Calu3 (cell line): ENCODE results near the gene ZBTB44. TPM values are rescaled to one million over a fixed set of nuclear protein-coding genes. Genes with fewer than 3 reads are reported as not detected.

Source experiments
- BruUV-seq: library from RNA; stranded (reverse); fragments of 400-500 nt; replicated peaks from 2 replicates; lab custom pipeline; 2021; lab: Mats Ljungman, UMichigan
- CTCF ChIA-PET: fragments of 300-600 bp; sonication (Branson Sonifier 250); formaldehyde crosslinking; loops from one replicate; lab custom pipeline; 2022; ENCODE audit warnings: antibody characterized with exemption; lab: Charles Lee
- DNase-seq: peaks from one replicate; pipeline ENCODE4 v3.0.0; 2022
- H3K27ac Mint-ChIP-seq: one replicate; pipeline ENCODE4 v1.8.0; 2022; ENCODE audit warnings: mixed read lengths; ENCODE audit not compliant: unreplicated experiment
- H3K27me3 Mint-ChIP-seq: one replicate; pipeline ENCODE4 v1.8.0; 2022; ENCODE audit warnings: mixed read lengths; ENCODE audit not compliant: unreplicated experiment
- H3K36me3 Mint-ChIP-seq: one replicate; pipeline ENCODE4 v1.8.0; 2022; ENCODE audit warnings: mild to moderate bottlenecking, moderate library complexity, mixed read lengths; ENCODE audit not compliant: insufficient read depth, unreplicated experiment
- H3K4me1 Mint-ChIP-seq: one replicate; pipeline ENCODE4 v1.8.0; 2022; ENCODE audit warnings: mild to moderate bottlenecking, low read depth, mixed read lengths; ENCODE audit not compliant: unreplicated experiment
- H3K4me3 Mint-ChIP-seq: one replicate; pipeline ENCODE4 v1.8.0; 2022; ENCODE audit warnings: mild to moderate bottlenecking, low read depth, moderate library complexity, mixed read lengths; ENCODE audit not compliant: unreplicated experiment
- H3K9me3 Mint-ChIP-seq: one replicate; pipeline ENCODE4 v1.8.0; 2022; ENCODE audit warnings: low read depth, mixed read lengths; ENCODE audit not compliant: unreplicated experiment
- CTCF ChIP-seq: fragments of 200-600 bp; IDR thresholded peaks from one replicate; pipeline ENCODE4 v1.8.0; 2022; ENCODE audit warnings: antibody characterized with exemption; ENCODE audit not compliant: unreplicated experiment
- intact Hi-C: fragments of 100-400 bp; cut with micrococcal nuclease; formaldehyde crosslinking; loops from one replicate; pipeline ENCODE4 v1.10.0; 2022; ENCODE audit not compliant: unreplicated experiment
- total RNA-seq: library from RNA; stranded (reverse); gene quantifications from 2 replicates; pipeline ENCODE4 v1.2.3, GENCODE V29; 2022

ZBTB44 gene
- total RNA-seq, 1 experiment from 2014 or later: 29.7 TPM

GRCh38 chr11:130187096-130187495, 127.6 kb downstream of the ZBTB44 start:
- no peak for DNase-seq
- Mint-ChIP-seq H3K4me1 (peaks cover 5% of the 10 kb centered on the region), H3K27me3 (no peaks in the 10 kb centered on the region), H3K36me3 (peaks cover 22% of the 10 kb centered on the region), H3K4me3 (no peak overlapping the region), H3K27ac (no peak overlapping the region), H3K9me3 (no peaks in the 10 kb centered on the region)
- no peak for TF ChIP-seq CTCF
- intact Hi-C loops: no loop called here
- BruUV-seq: no TSS peak
- CTCF ChIA-PET: no interaction called here

GRCh38 chr11:130183878-130184610, 130.7 kb downstream of the ZBTB44 start:
- DNase-seq: no peak
- no peak for TF ChIP-seq CTCF
- BruUV-seq: no TSS peak
- Mint-ChIP-seq H3K27me3 (no peaks in the 10 kb centered on the region), H3K27ac (no peak overlapping the region), H3K9me3 (no peaks in the 10 kb centered on the region), H3K4me1 (peaks cover 32% of the 10 kb centered on the region), H3K36me3 (peaks cover 11% of the 10 kb centered on the region), H3K4me3 (no peak overlapping the region)
- intact Hi-C loops: no loop called here
- CTCF ChIA-PET: no interaction called here

GRCh38 chr11:130181295-130182272, 133.1 kb downstream of the ZBTB44 start:
- Mint-ChIP-seq H3K4me1 (peaks cover 42% of the 10 kb centered on the region), H3K4me3 (peak overlapping the region; percentile 26), H3K27me3 (no peaks in the 10 kb centered on the region), H3K9me3 (no peaks in the 10 kb centered on the region), H3K27ac (peak overlapping the region; percentile 61), H3K36me3 (peaks cover 3% of the 10 kb centered on the region)
- intact Hi-C loops: loop anchor here (2.0 kb wide), 2 partner anchors 19 to 35 kb away; no protein-coding TSS in a partner anchor
- no peak for DNase-seq
- CTCF ChIA-PET: interaction anchor here (0.6 to 1.2 kb wide), 6 partner anchors 18 to 542 kb away, joined by 3 to 6 read pairs (median 4); no protein-coding TSS in a partner anchor
- BruUV-seq: no TSS peak
- TF ChIP-seq CTCF: no peak

- H3K27me3 Mint-ChIP-seq: no peaks in the 10 kb centered on the region
- intact Hi-C loops: loop anchor here (2.0 kb wide), 2 partner anchors 18 to 34 kb away; no protein-coding TSS in a partner anchor
- peaks cover 3% of the 10 kb centered on the region for H3K36me3 Mint-ChIP-seq
- DNase-seq: no peak
- CTCF ChIA-PET: interaction anchor here (1.2 kb wide), 2 partner anchors 17 to 34 kb away, joined by 5 to 6 read pairs; no protein-coding TSS in a partner anchor
- peaks cover 42% of the 10 kb centered on the region for H3K4me1 Mint-ChIP-seq
- H3K4me3 Mint-ChIP-seq: peak overlapping the region; percentile 26
- no peaks in the 10 kb centered on the region for H3K9me3 Mint-ChIP-seq
- BruUV-seq: no TSS peak
- peak overlapping the region; percentile 61 for H3K27ac Mint-ChIP-seq
- TF ChIP-seq CTCF: no peak
Measured at GRCh38 chr11:130180896-130181294, 133.8 kb downstream of the ZBTB44 start.
